Measurements from ENCODE around the gene TP53I11. TPM values are rescaled to one million over a fixed set of nuclear protein-coding genes. Genes with fewer than 3 reads are reported as not detected.

The TP53I11 gene
- total RNA-seq, 1 experiment from 2014 or later, result 46.9 TPM

DNA sequence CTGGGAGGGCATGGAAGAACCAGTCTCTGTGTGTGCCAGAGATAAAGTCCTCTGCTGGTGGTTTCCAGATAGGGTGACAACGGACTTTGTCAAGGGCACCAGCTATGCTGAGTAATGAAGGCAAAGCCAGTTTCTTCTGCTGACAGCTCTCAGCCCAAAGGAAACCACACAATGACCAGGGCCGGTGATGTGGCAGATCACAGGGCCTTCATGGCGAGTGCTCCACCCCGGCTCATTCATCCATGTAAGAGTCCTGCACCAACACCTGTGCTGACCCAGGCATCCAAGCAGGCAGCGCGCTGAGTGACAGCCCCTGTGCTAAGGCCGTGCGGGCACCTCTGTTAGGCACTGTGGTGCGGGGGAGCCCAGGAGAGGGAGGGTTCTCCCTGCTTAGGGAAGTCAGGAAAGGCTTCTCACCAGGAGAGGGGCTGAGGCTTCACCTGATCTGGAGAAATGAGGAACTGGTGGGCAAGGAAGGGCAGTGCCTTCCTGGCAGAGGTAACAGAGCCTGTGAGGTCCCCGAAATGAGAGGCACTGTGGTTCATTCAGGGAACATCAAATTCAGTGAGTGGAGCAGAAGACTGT lies 33.8 kb downstream of the TP53I11 start:
- ATAC-seq, result no peak
- no TSS peak for BruUV-seq (replicated peaks)
- intact Hi-C loops (cut with micrococcal nuclease), result no loop called here

More for the DNA sequence above, 33.8 kb downstream of the TP53I11 start:
- no peaks in the 10 kb centered on the region for H3K79me2 ChIP-seq (ENCODE audit: insufficient read depth, low read length)
- POLR2A ChIA-PET, result no interaction called here
- DNase-seq (ENCODE audit: low read depth, low spot score), result no peak
- H3K36me3 ChIP-seq (ENCODE audit: control insufficient read depth in 1 of 2, insufficient read depth in 2 of 2, low read length in 2 of 2), result no peaks in the 10 kb centered on the region
- no peaks in the 10 kb centered on the region for H3K27me3 ChIP-seq (ENCODE audit: insufficient read depth, low read length)
- no peaks in the 10 kb centered on the region for H3K4me1 ChIP-seq (ENCODE audit: control insufficient read depth in 1 of 2, insufficient read depth in 2 of 2, low read length in 2 of 2)
- H3K27ac ChIP-seq (ENCODE audit: low read depth, low read length), result no peak overlapping the region
- no peak overlapping the region for H3K4me3 ChIP-seq (replicated peaks in 1 of 2; ENCODE audit: low read depth in 1 of 2, low read length in 2 of 2)
- RAD21 ChIA-PET (ENCODE audit: low non-redundant PET in 1 of 2, low total read pairs in 2 of 2, uncharacterized antibody in 2 of 2, unreplicated experiment in 2 of 2), result no interaction called here
- no peaks in the 10 kb centered on the region for H4K20me1 ChIP-seq (ENCODE audit: insufficient read depth)
- no peak overlapping the region for H2AFZ ChIP-seq (ENCODE audit: low read depth, low read length, poor library complexity, severe bottlenecking)
- TF ChIP-seq, protein P1, sequence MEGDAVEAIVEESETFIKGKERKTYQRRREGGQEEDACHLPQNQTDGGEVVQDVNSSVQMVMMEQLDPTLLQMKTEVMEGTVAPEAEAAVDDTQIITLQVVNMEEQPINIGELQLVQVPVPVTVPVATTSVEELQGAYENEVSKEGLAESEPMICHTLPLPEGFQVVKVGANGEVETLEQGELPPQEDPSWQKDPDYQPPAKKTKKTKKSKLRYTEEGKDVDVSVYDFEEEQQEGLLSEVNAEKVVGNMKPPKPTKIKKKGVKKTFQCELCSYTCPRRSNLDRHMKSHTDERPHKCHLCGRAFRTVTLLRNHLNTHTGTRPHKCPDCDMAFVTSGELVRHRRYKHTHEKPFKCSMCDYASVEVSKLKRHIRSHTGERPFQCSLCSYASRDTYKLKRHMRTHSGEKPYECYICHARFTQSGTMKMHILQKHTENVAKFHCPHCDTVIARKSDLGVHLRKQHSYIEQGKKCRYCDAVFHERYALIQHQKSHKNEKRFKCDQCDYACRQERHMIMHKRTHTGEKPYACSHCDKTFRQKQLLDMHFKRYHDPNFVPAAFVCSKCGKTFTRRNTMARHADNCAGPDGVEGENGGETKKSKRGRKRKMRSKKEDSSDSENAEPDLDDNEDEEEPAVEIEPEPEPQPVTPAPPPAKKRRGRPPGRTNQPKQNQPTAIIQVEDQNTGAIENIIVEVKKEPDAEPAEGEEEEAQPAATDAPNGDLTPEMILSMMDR (IDR thresholded peaks at IDR 0.05 in 2 of 3, conservative IDR thresholded peaks at IDR 0.05 in 1 of 3; ENCODE audit: borderline replicate concordance in 1 of 3, insufficient read depth in 1 of 3, low read depth in 2 of 3, low read length in 2 of 3), result no peak
- TF ChIP-seq, protein P2, sequence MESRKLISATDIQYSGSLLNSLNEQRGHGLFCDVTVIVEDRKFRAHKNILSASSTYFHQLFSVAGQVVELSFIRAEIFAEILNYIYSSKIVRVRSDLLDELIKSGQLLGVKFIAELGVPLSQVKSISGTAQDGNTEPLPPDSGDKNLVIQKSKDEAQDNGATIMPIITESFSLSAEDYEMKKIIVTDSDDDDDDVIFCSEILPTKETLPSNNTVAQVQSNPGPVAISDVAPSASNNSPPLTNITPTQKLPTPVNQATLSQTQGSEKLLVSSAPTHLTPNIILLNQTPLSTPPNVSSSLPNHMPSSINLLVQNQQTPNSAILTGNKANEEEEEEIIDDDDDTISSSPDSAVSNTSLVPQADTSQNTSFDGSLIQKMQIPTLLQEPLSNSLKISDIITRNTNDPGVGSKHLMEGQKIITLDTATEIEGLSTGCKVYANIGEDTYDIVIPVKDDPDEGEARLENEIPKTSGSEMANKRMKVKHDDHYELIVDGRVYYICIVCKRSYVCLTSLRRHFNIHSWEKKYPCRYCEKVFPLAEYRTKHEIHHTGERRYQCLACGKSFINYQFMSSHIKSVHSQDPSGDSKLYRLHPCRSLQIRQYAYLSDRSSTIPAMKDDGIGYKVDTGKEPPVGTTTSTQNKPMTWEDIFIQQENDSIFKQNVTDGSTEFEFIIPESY (IDR thresholded peaks at IDR 0.05; ENCODE audit: extremely low read depth, insufficient replicate concordance, low read length), result no peak
- TF ChIP-seq EZH2 (IDR thresholded peaks at IDR 0.05) (no peak), CBX3 (IDR thresholded peaks at IDR 0.05; ENCODE audit: low read depth) (no peak), ZNF274 (IDR thresholded peaks at IDR 0.05; ENCODE audit: low read depth, low read length) (no peak), YY1 (IDR thresholded peaks at IDR 0.05; ENCODE audit: extremely low read depth, insufficient replicate concordance, low read depth, low read length) (no peak), RAD21 (IDR thresholded peaks at IDR 0.05; ENCODE audit: low read depth) (no peak), ZFX (IDR thresholded peaks at IDR 0.05) (no peak), REST (IDR thresholded peaks at IDR 0.05; ENCODE audit: low read depth) (no peak), FOSL1 (IDR thresholded peaks at IDR 0.05; ENCODE audit: low read depth) (no peak), ELF1 (IDR thresholded peaks at IDR 0.05; ENCODE audit: borderline replicate concordance, low read depth) (no peak), JUND (IDR thresholded peaks at IDR 0.05) (no peak), EGR1 (IDR thresholded peaks at IDR 0.05; ENCODE audit: low read depth) (no peak), SP1 (IDR thresholded peaks at IDR 0.05; ENCODE audit: low read depth) (no peak), TCF7L2 (IDR thresholded peaks at IDR 0.05; ENCODE audit: borderline replicate concordance, extremely low read depth, insufficient read depth, insufficient read length) (no peak), CEBPB (IDR thresholded peaks at IDR 0.05; ENCODE audit: low read depth) (no peak)
- H3K4me2 ChIP-seq (ENCODE audit: low read length), result no peak overlapping the region
- H3K9ac ChIP-seq (ENCODE audit: low read length), result no peak overlapping the region
- CTCF ChIA-PET, result no interaction called here
- no peaks in the 10 kb centered on the region for H3K9me3 ChIP-seq (ENCODE audit: control insufficient read depth in 1 of 2, insufficient read depth in 1 of 2, low read depth in 1 of 2, low read length in 2 of 2)
- no peaks in the 10 kb centered on the region for H3K9me2 ChIP-seq (ENCODE audit: insufficient read depth)

Data from HCT116 (cell line).